HepG2 (cell line): ENCODE results near the gene RPUSD3. TPM values are rescaled to one million over a fixed set of nuclear protein-coding genes. Genes with fewer than 3 reads are reported as not detected.

Source experiments
- ELF3 ChIP-seq: IDR thresholded peaks from 2 replicates; pipeline ENCODE4 v1.6.1; 2016; ENCODE audit warnings: missing genetic modification reagents, missing compliant biosample characterization
- GZF1 ChIP-seq: sonication (generic); formaldehyde crosslinking; IDR thresholded peaks from 2 replicates; pipeline ENCODE4 v1.5.1; 2020; ENCODE audit warnings: mild to moderate bottlenecking, missing genetic modification reagents
- HHEX ChIP-seq: IDR thresholded peaks from 2 replicates; pipeline ENCODE4 v1.6.1; 2016; ENCODE audit warnings: control low read depth
- SALL1 ChIP-seq: sonication (generic); formaldehyde crosslinking; IDR thresholded peaks from 2 replicates; pipeline ENCODE4 v1.8.0; 2022; ENCODE audit warnings: mild to moderate bottlenecking, missing genetic modification reagents
- ZNF121 ChIP-seq: sonication (generic); formaldehyde crosslinking; IDR thresholded peaks from 2 replicates; pipeline ENCODE4 v1.5.0; 2020; ENCODE audit warnings: mild to moderate bottlenecking, missing genetic modification reagents
- ZNF138 ChIP-seq: sonication (generic); formaldehyde crosslinking; IDR thresholded peaks from 2 replicates; pipeline ENCODE4 v1.5.0; 2020; ENCODE audit warnings: mild to moderate bottlenecking, low read depth, missing genetic modification reagents
- ZNF615 ChIP-seq: sonication (generic); formaldehyde crosslinking; IDR thresholded peaks from 2 replicates; pipeline ENCODE4 v1.5.0; 2020; ENCODE audit warnings: mild to moderate bottlenecking, missing genetic modification reagents, borderline replicate concordance
- polyA plus RNA-seq, 8 experiments: library from polyadenylated mRNA; depleted of rRNA in 3 of 8; stranded (reverse) in 7 of 8; unstranded in 1 of 8; fragments of >200 nt; fragmentation: Illumina TruSeq in 4 of 8; extraction: Trizol in 4 of 8; gene quantifications; 2 replicates each; pipeline versions ENCODE4 v1.2.1 to v1.2.3, GENCODE V29; 2011 to 2016; ENCODE audit warnings: low read depth in 4 of 8, missing spikeins in 1 of 8, mixed read lengths in 1 of 8; ENCODE audit not compliant: insufficient read depth in 1 of 8
- total RNA-seq, 5 experiments: library from RNA; depleted of rRNA; stranded (reverse); fragments of >200 nt; fragmentation: Illumina TruSeq; extraction: Trizol; gene quantifications; 2 replicates each; pipeline ENCODE4 v1.2.3, GENCODE V29; 2016; ENCODE audit warnings: low read depth in 1 of 5
- TF ChIP-seq, protein P1 (sequence below): sonication (generic); formaldehyde crosslinking; IDR thresholded peaks from 2 replicates; pipeline ENCODE4 v1.4.0; 2020; ENCODE audit warnings: missing genetic modification reagents, borderline replicate concordance
- TF ChIP-seq, protein P2 (sequence below): sonication (generic); formaldehyde crosslinking; IDR thresholded peaks from 2 replicates; pipeline ENCODE4 v1.8.1; 2023; ENCODE audit warnings: mild to moderate bottlenecking, moderate library complexity, missing genetic modification reagents
- TF ChIP-seq, protein P3 (sequence below): sonication (generic); formaldehyde crosslinking; IDR thresholded peaks from 2 replicates; pipeline ENCODE4 v1.9.0; 2021; ENCODE audit warnings: mild to moderate bottlenecking, missing genetic modification reagents
- TF ChIP-seq, protein P4 (sequence below): sonication (generic); formaldehyde crosslinking; IDR thresholded peaks from 2 replicates; pipeline ENCODE4 v1.5.0; 2020; ENCODE audit warnings: mild to moderate bottlenecking, missing genetic modification reagents
- TF ChIP-seq, protein P5 (sequence below): sonication (generic); formaldehyde crosslinking; IDR thresholded peaks from 2 replicates; pipeline ENCODE4 v1.4.0; 2020; ENCODE audit warnings: mild to moderate bottlenecking, missing genetic modification reagents

Gene RPUSD3
- total and polyA plus RNA-seq, 2 of the 13 experiments (the other 11 are each of a cell fraction or from before 2014, with no cell fraction given): 32.1 to 48.7 TPM

DNA sequence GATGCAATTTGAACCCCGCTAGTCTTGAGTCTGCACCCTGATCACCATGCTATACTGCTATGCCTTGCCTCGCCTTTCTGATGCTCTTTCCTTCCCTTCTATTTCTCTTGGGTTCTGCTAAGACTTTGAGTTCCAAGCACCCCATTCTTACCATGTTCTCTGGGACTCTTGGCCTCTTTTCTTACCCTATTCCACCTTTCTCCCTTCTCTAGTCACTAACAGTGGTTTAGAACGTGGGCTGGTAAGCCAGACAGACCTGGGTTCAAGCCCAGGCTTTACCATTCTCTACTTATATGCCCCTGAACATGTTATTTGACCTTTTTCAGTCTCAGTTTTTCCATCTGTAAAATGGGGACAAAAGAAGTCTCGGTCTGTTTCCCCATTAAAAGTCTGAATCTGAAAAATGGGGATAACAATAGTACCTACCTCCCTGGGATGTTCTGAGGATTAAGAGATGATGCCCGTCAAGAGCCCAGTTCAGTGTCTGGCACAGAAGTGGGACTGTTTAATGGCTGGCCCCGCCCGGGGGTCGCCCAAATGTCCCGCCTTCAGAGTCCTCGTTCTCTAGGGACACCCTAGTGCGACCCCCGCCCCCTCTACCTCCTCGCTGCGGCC lies 51.9 kb downstream of the RPUSD3 start (continued):
- TF ChIP-seq, protein P1, sequence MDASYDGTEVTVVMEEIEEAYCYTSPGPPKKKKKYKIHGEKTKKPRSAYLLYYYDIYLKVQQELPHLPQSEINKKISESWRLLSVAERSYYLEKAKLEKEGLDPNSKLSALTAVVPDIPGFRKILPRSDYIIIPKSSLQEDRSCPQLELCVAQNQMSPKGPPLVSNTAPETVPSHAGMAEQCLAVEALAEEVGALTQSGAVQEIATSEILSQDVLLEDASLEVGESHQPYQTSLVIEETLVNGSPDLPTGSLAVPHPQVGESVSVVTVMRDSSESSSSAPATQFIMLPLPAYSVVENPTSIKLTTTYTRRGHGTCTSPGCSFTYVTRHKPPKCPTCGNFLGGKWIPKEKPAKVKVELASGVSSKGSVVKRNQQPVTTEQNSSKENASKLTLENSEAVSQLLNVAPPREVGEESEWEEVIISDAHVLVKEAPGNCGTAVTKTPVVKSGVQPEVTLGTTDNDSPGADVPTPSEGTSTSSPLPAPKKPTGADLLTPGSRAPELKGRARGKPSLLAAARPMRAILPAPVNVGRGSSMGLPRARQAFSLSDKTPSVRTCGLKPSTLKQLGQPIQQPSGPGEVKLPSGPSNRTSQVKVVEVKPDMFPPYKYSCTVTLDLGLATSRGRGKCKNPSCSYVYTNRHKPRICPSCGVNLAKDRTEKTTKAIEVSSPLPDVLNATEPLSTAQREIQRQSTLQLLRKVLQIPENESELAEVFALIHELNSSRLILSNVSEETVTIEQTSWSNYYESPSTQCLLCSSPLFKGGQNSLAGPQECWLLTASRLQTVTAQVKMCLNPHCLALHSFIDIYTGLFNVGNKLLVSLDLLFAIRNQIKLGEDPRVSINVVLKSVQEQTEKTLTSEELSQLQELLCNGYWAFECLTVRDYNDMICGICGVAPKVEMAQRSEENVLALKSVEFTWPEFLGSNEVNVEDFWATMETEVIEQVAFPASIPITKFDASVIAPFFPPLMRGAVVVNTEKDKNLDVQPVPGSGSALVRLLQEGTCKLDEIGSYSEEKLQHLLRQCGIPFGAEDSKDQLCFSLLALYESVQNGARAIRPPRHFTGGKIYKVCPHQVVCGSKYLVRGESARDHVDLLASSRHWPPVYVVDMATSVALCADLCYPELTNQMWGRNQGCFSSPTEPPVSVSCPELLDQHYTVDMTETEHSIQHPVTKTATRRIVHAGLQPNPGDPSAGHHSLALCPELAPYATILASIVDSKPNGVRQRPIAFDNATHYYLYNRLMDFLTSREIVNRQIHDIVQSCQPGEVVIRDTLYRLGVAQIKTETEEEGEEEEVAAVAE (CRISPR knock-in tag): no peak
- TF ChIP-seq ZNF615 (no peak), ZNF121 (CRISPR knock-in tag) (no peak), SALL1 (CRISPR knock-in tag) (0 out of 2 replicates have a peak, but pooled peaks have one; percentile 13), ELF3 (CRISPR knock-in tag) (no peak), GZF1 (CRISPR knock-in tag) (no peak), HHEX (no peak), ZNF138 (CRISPR knock-in tag) (no peak)
- TF ChIP-seq, protein P2, sequence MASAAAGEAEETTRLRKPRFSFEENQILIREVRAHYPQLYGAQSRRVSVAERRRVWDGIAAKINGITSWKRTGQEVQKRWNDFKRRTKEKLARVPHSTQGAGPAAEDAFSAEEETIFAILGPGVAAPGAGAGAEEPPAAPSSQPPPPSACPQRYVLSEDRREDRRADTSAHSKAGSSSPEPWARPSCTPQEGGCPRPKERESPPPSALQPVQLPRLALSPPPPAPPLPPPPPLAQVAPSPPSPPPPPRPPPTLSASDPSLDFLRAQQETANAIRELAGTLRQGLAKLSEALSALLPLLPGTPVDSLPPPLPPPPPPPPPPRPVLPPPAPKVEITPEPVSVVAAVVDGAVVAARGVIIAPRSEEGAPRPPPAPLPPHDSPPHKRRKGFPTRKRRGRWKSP (CRISPR knock-in tag): no peak; the same call in 1 of the 2 replicates
- TF ChIP-seq, protein P3, sequence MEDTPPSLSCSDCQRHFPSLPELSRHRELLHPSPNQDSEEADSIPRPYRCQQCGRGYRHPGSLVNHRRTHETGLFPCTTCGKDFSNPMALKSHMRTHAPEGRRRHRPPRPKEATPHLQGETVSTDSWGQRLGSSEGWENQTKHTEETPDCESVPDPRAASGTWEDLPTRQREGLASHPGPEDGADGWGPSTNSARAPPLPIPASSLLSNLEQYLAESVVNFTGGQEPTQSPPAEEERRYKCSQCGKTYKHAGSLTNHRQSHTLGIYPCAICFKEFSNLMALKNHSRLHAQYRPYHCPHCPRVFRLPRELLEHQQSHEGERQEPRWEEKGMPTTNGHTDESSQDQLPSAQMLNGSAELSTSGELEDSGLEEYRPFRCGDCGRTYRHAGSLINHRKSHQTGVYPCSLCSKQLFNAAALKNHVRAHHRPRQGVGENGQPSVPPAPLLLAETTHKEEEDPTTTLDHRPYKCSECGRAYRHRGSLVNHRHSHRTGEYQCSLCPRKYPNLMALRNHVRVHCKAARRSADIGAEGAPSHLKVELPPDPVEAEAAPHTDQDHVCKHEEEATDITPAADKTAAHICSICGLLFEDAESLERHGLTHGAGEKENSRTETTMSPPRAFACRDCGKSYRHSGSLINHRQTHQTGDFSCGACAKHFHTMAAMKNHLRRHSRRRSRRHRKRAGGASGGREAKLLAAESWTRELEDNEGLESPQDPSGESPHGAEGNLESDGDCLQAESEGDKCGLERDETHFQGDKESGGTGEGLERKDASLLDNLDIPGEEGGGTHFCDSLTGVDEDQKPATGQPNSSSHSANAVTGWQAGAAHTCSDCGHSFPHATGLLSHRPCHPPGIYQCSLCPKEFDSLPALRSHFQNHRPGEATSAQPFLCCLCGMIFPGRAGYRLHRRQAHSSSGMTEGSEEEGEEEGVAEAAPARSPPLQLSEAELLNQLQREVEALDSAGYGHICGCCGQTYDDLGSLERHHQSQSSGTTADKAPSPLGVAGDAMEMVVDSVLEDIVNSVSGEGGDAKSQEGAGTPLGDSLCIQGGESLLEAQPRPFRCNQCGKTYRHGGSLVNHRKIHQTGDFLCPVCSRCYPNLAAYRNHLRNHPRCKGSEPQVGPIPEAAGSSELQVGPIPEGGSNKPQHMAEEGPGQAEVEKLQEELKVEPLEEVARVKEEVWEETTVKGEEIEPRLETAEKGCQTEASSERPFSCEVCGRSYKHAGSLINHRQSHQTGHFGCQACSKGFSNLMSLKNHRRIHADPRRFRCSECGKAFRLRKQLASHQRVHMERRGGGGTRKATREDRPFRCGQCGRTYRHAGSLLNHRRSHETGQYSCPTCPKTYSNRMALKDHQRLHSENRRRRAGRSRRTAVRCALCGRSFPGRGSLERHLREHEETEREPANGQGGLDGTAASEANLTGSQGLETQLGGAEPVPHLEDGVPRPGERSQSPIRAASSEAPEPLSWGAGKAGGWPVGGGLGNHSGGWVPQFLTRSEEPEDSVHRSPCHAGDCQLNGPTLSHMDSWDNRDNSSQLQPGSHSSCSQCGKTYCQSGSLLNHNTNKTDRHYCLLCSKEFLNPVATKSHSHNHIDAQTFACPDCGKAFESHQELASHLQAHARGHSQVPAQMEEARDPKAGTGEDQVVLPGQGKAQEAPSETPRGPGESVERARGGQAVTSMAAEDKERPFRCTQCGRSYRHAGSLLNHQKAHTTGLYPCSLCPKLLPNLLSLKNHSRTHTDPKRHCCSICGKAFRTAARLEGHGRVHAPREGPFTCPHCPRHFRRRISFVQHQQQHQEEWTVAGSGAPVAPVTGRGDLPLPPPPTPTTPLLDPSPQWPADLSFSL (CRISPR knock-in tag): no peak
- TF ChIP-seq, protein P4, sequence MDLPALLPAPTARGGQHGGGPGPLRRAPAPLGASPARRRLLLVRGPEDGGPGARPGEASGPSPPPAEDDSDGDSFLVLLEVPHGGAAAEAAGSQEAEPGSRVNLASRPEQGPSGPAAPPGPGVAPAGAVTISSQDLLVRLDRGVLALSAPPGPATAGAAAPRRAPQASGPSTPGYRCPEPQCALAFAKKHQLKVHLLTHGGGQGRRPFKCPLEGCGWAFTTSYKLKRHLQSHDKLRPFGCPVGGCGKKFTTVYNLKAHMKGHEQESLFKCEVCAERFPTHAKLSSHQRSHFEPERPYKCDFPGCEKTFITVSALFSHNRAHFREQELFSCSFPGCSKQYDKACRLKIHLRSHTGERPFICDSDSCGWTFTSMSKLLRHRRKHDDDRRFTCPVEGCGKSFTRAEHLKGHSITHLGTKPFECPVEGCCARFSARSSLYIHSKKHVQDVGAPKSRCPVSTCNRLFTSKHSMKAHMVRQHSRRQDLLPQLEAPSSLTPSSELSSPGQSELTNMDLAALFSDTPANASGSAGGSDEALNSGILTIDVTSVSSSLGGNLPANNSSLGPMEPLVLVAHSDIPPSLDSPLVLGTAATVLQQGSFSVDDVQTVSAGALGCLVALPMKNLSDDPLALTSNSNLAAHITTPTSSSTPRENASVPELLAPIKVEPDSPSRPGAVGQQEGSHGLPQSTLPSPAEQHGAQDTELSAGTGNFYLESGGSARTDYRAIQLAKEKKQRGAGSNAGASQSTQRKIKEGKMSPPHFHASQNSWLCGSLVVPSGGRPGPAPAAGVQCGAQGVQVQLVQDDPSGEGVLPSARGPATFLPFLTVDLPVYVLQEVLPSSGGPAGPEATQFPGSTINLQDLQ: no peak
- TF ChIP-seq, protein P5, sequence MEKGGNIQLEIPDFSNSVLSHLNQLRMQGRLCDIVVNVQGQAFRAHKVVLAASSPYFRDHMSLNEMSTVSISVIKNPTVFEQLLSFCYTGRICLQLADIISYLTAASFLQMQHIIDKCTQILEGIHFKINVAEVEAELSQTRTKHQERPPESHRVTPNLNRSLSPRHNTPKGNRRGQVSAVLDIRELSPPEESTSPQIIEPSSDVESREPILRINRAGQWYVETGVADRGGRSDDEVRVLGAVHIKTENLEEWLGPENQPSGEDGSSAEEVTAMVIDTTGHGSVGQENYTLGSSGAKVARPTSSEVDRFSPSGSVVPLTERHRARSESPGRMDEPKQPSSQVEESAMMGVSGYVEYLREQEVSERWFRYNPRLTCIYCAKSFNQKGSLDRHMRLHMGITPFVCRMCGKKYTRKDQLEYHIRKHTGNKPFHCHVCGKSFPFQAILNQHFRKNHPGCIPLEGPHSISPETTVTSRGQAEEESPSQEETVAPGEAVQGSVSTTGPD (CRISPR knock-in tag): 0 out of 2 replicates have a peak, but pooled peaks have one; percentile 30
